Tibial nerve (tissue), 4 donors: ENCODE results near the gene GMCL2.

Source experiments
- CTCF ChIP-seq, 5 experiments: fragments of 200-600 bp in 3 of 5; fragments of 450-650 bp in 2 of 5; sonication (generic) in 3 of 5; IDR thresholded peaks; one replicate each; pipeline ENCODE4 v1.5.1; 2016 to 2019; ENCODE audit warnings: antibody characterized with exemption in 5 of 5, mild to moderate bottlenecking in 3 of 5, moderate library complexity in 2 of 5
- EP300 ChIP-seq, 2 donors: sonication (generic); formaldehyde crosslinking; IDR thresholded peaks; one replicate each; pipeline ENCODE4 v1.6.1; 2017; ENCODE audit warnings: antibody characterized with exemption in 2 of 2, mild to moderate bottlenecking in 1 of 2

GRCh38 chr5:178221853-178222252 lies 34.7 kb upstream of the GMCL2 start:
- TF ChIP-seq EP300 (IDR thresholded peaks at IDR 0.05) (no peak), CTCF (IDR thresholded peaks at IDR 0.05) (no peak)
